Caco-2 (cell line): ENCODE measurements around the gene TMPRSS6. TPM values are rescaled to one million over a fixed set of nuclear protein-coding genes. Genes with fewer than 3 reads are reported as not detected.

ENCODE experiments used
- BruUV-seq: library from RNA; stranded (reverse); fragments of 400-500 nt; replicated peaks from 2 replicates; lab custom pipeline; 2021; lab: Mats Ljungman, UMichigan
- CTCF ChIA-PET: fragments of 300-600 bp; sonication (Branson Sonifier 250); formaldehyde crosslinking; loops from one replicate; lab custom pipeline; 2022; ENCODE audit warnings: antibody characterized with exemption; lab: Charles Lee
- POLR2A ChIA-PET: fragments of 300-600 bp; sonication (Branson Sonifier 250); formaldehyde crosslinking; loops from one replicate; lab custom pipeline; 2022; ENCODE audit warnings: antibody characterized with exemption; lab: Charles Lee
- DNase-seq, 2 experiments: peaks; one replicate each; pipeline versions ENCODE4 v3.0.0 to v3.0.0-alpha.2; 2020 to 2022
- H3K27me3 ChIP-seq: replicated peaks from 2 replicates; pipeline ENCODE4 v1.6.0; 2011; ENCODE audit warnings: low read length; ENCODE audit not compliant: control insufficient read depth, insufficient read depth
- H3K36me3 ChIP-seq: 2 replicates; pipeline ENCODE4 v1.5.1; 2011; ENCODE audit warnings: low read length; ENCODE audit not compliant: control insufficient read depth, insufficient read depth
- H3K4me1 ChIP-seq: fragments of 250-450 bp; sonication (Bioruptor Pico); 2 replicates; pipeline ENCODE4 v1.5.1; 2020; ENCODE audit warnings: mild to moderate bottlenecking
- H3K4me3 ChIP-seq: 2 replicates; pipeline ENCODE4 v1.5.1; 2011; ENCODE audit warnings: low read depth, mild to moderate bottlenecking, control low read depth, low read length
- H3K9me3 ChIP-seq: fragments of 250-450 bp; sonication (Bioruptor Pico); 2 replicates; pipeline ENCODE4 v1.5.1; 2020; ENCODE audit warnings: mild to moderate bottlenecking, moderate library complexity
- H3K27ac Mint-ChIP-seq: one replicate; pipeline ENCODE4 v1.8.0; 2022; ENCODE audit warnings: mixed read lengths; ENCODE audit not compliant: unreplicated experiment
- H3K27me3 Mint-ChIP-seq: one replicate; pipeline ENCODE4 v1.8.0; 2022; ENCODE audit warnings: mixed read lengths; ENCODE audit not compliant: insufficient read depth, unreplicated experiment
- H3K36me3 Mint-ChIP-seq: one replicate; pipeline ENCODE4 v1.8.0; 2022; ENCODE audit warnings: mild to moderate bottlenecking, mixed read lengths; ENCODE audit not compliant: insufficient read depth, unreplicated experiment
- H3K4me1 Mint-ChIP-seq: one replicate; pipeline ENCODE4 v1.8.0; 2022; ENCODE audit warnings: low read depth, mixed read lengths; ENCODE audit not compliant: unreplicated experiment
- H3K4me3 Mint-ChIP-seq: one replicate; pipeline ENCODE4 v1.8.0; 2022; ENCODE audit warnings: mild to moderate bottlenecking, moderate library complexity, mixed read lengths; ENCODE audit not compliant: unreplicated experiment
- H3K9me3 Mint-ChIP-seq: one replicate; pipeline ENCODE4 v1.8.0; 2022; ENCODE audit warnings: mixed read lengths; ENCODE audit not compliant: unreplicated experiment
- CTCF ChIP-seq, 2 experiments: fragments of 200-600 bp in 1 of 2; IDR thresholded peaks; 1 replicate in 1 of 2; 2 replicates in 1 of 2; pipeline versions ENCODE4 v1.5.1 to v1.8.0; 2011 to 2022; ENCODE audit warnings: antibody characterized with exemption in 1 of 2, control low read depth in 1 of 2, inconsistent platforms in 1 of 2, low read depth in 1 of 2, low read length in 1 of 2, mild to moderate bottlenecking in 1 of 2, moderate library complexity in 1 of 2; ENCODE audit not compliant: insufficient read depth in 1 of 2, severe bottlenecking in 1 of 2, unreplicated experiment in 1 of 2
- intact Hi-C: fragments of 100-400 bp; cut with micrococcal nuclease; formaldehyde crosslinking; loops from one replicate; pipeline ENCODE4 v1.10.0; 2022; ENCODE audit not compliant: unreplicated experiment
- total RNA-seq: library from RNA; stranded (reverse); gene quantifications from 2 replicates; pipeline ENCODE4 v1.2.3, GENCODE V29; 2022

Gene TMPRSS6
- total RNA-seq, 1 experiment from 2014 or later, result 1.6 TPM

DNA sequence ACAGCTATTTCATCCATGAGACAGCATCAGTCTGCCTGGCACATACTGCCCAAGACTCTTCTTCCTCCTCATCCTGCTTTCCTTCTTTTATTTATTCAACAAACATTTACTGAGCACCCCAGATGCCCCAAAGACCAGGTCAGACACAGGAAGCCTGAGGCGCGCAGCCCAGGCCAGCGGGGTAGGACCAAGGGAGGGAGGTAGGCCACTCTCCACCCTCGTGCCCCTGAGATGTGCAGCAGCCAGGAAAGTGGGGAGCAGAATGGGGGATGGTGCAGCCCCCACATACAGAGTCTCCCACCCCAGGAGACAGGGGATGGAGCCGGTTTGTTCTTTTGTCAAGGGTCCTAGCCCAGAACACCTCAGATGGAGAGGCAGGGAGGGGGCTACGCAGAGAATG, 44.4 kb upstream of the TMPRSS6 start:
- no peak overlapping the region for H3K4me3 Mint-ChIP-seq
- H3K4me1 Mint-ChIP-seq, result no peaks in the 10 kb centered on the region
- no peak for TF ChIP-seq CTCF (IDR thresholded peaks at IDR 0.05; ENCODE audit: insufficient read depth in 1 of 2, low read depth in 1 of 2, low read length in 1 of 2, severe bottlenecking in 1 of 2, unreplicated experiment in 1 of 2)
- no peaks in the 10 kb centered on the region for H3K4me1 ChIP-seq
- peaks cover 19% of the 10 kb centered on the region for H3K9me3 Mint-ChIP-seq
- H3K9me3 ChIP-seq, result 0 out of 2 replicates have a peak, but pooled peaks cover 7% of the 10 kb centered on the region
- no peaks in the 10 kb centered on the region for H3K36me3 Mint-ChIP-seq
- no peak overlapping the region for H3K27ac Mint-ChIP-seq
- no peak for DNase-seq
- intact Hi-C loops, result no loop called here
- ChIA-PET CTCF (no interaction called here), POLR2A (no interaction called here)
- H3K4me3 ChIP-seq, result no peak overlapping the region
- no peaks in the 10 kb centered on the region for H3K27me3 Mint-ChIP-seq
- no TSS peak for BruUV-seq
- H3K36me3 ChIP-seq, result no peaks in the 10 kb centered on the region
- H3K27me3 ChIP-seq, result no peaks in the 10 kb centered on the region

- Histone ChIP-seq H3K36me3 (no peaks in the 10 kb centered on the region), H3K9me3 (0 out of 2 replicates have a peak, but pooled peaks cover 7% of the 10 kb centered on the region), H3K4me1 (no peaks in the 10 kb centered on the region), H3K27me3 (no peaks in the 10 kb centered on the region), H3K4me3 (no peak overlapping the region)
- Mint-ChIP-seq H3K36me3 (no peaks in the 10 kb centered on the region), H3K9me3 (peaks cover 19% of the 10 kb centered on the region), H3K4me3 (no peak overlapping the region), H3K4me1 (peaks cover 3% of the 10 kb centered on the region), H3K27me3 (no peaks in the 10 kb centered on the region), H3K27ac (no peak overlapping the region)
- no peak for DNase-seq
- no TSS peak for BruUV-seq
- ChIA-PET POLR2A (interaction anchor here (0.6 kb wide), 1 partner anchor 344 kb away, joined by 3 read pairs; no protein-coding TSS in a partner anchor), CTCF (no interaction called here)
- intact Hi-C loops, result no loop called here
- no peak for TF ChIP-seq CTCF (IDR thresholded peaks at IDR 0.05; ENCODE audit: insufficient read depth in 1 of 2, low read depth in 1 of 2, low read length in 1 of 2, severe bottlenecking in 1 of 2, unreplicated experiment in 1 of 2)
Measured at GRCh38 chr22:37151401-37151800, 41.9 kb upstream of the TMPRSS6 start.

- no peak for TF ChIP-seq CTCF (IDR thresholded peaks at IDR 0.05; ENCODE audit: insufficient read depth in 1 of 2, low read depth in 1 of 2, low read length in 1 of 2, severe bottlenecking in 1 of 2, unreplicated experiment in 1 of 2)
- Mint-ChIP-seq H3K27ac (no peak overlapping the region), H3K4me1 (peaks cover 10% of the 10 kb centered on the region), H3K36me3 (no peaks in the 10 kb centered on the region), H3K4me3 (no peak overlapping the region), H3K27me3 (no peaks in the 10 kb centered on the region), H3K9me3 (peaks cover 19% of the 10 kb centered on the region)
- intact Hi-C loops, result no loop called here
- Histone ChIP-seq H3K9me3 (0 out of 2 replicates have a peak, but pooled peaks cover 7% of the 10 kb centered on the region), H3K27me3 (no peaks in the 10 kb centered on the region), H3K4me3 (no peak overlapping the region), H3K36me3 (no peaks in the 10 kb centered on the region), H3K4me1 (peaks cover 2% of the 10 kb centered on the region; the same call in 1 of the 2 replicates)
- ChIA-PET CTCF (no interaction called here), POLR2A (no interaction called here)
- no peak for DNase-seq
- no TSS peak for BruUV-seq
Measured at GRCh38 chr22:37150701-37151100, 41.2 kb upstream of the TMPRSS6 start.
